GM21619 (cell line): ENCODE results near the gene PER1.

Experiments
- ATAC-seq: cut with Tn5 transposase; IDR thresholded peaks from one replicate; pipeline ENCODE4 v1.9.1; 2021; ENCODE audit not compliant: unreplicated experiment

The PER1 gene

DNA sequence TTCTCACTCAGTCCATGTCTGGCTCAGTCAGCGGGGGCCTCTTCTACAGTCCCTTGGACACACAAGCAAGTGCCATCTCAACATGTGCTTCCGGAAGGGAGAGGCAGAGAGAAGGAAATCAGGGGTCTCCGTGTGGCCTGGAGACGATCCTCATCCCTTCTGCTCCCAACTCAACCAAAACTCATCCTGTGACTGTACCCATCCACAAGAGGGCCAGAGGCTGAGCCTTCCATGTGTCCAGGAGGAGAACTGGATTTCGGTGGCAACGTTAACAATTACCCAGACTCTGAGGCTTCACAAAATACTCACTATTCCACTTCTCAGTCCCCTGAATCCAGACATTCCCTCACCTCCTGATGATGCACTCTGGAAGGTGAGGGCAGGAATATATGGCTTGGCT is 56.8 kb downstream of the PER1 start:
- no peak for ATAC-seq

DNA sequence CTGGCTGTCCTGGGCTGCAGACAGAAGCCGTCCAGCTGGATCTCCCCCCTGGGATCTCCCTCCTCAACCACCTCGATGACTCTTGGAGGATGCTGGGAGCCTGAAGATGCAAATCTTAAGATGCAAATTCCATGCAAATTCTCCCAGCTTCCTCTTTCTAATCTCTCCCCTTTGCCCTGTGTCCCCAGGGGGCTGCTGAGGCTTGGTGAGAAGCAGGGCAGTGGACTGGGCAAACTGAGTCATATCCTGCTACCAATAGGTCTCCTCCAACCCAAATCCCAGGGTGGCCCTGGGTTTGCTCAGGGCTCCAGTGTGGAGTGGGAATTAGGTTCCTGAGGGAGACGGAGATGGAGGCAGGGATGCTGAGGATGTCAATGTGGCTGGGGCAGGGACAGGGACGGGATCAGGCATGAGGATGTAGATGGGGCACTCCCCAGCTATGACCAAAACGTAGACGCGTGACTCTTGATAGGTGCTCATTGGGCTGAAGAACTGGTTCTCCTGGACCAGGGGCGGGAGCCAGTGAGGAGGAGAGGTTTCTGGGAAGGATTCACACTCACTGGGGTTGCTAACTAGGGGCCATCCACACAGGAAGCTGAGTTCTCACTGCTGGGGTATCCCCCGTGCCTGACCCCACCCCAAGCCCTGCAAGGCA is 61.0 kb downstream of the PER1 start:
- peak; percentile 62 for ATAC-seq
